IPS-20b (cell line): ENCODE measurements around the gene NOP16.

ENCODE experiments used
- H3K27ac ChIP-seq: one replicate; pipeline ENCODE4 v1.5.1; 2013; ENCODE audit warnings: low read length
- H3K27me3 ChIP-seq: 2 replicates; pipeline ENCODE4 v1.6.1; 2013; ENCODE audit warnings: mild to moderate bottlenecking, low read length, inconsistent platforms; ENCODE audit not compliant: insufficient read depth
- H3K36me3 ChIP-seq: 2 replicates; pipeline ENCODE4 v1.6.1; 2013; ENCODE audit warnings: low read depth, mild to moderate bottlenecking, inconsistent platforms, low read length, moderate library complexity; ENCODE audit not compliant: insufficient read depth
- H3K4me1 ChIP-seq: 2 replicates; pipeline ENCODE4 v1.6.1; 2013; ENCODE audit warnings: mild to moderate bottlenecking, control low read depth, inconsistent platforms, low read length, moderate library complexity; ENCODE audit not compliant: insufficient read depth
- H3K4me3 ChIP-seq: 2 replicates; pipeline ENCODE4 v1.5.1; 2013; ENCODE audit warnings: mild to moderate bottlenecking, low read length, inconsistent platforms
- H3K9ac ChIP-seq: 2 replicates; pipeline ENCODE4 v1.6.1; 2013; ENCODE audit warnings: low read depth, mild to moderate bottlenecking, inconsistent platforms, low read length, moderate library complexity
- H3K9me3 ChIP-seq: 2 replicates; pipeline ENCODE4 v1.6.1; 2013; ENCODE audit warnings: mild to moderate bottlenecking, low read depth, low read length, inconsistent platforms; ENCODE audit not compliant: insufficient read depth

The NOP16 gene

DNA sequence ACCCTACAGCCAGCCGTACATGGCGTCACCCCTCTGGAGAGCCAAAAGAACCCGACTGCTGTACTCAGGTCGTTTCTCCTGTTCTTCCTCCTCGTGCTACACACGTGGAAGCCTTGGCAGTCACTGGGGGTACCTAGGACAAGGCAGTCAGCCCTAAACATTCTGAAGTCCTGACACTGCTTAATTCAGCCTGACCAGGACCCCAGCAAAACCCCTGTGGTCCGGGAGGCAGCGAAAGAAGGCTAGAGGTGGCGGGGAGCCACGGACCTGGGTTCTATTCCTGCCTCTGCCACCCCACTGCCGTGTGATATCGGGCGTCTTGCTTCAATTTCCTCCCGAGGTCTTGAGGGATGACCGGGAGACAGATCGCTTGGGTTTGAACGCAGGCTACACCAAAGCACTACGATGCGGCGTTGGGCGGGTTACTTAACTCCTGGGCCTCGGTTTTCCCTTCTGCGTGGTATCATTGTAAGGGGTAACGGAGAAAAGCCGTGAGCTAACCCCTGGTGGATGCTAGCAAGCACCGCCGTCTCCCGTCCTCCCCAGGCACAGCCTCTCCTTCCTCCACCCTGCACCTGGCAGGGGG is 23.5 kb downstream of the NOP16 start:
- peaks cover 65% of the 10 kb centered on the region for H3K27me3 ChIP-seq
- H3K4me3 ChIP-seq: peak overlapping the region; percentile 74
- no peaks in the 10 kb centered on the region for H3K9me3 ChIP-seq
- H3K4me1 ChIP-seq: 0 out of 2 replicates have a peak, but pooled peaks cover under 1% of the 10 kb centered on the region
- no peak overlapping the region for H3K9ac ChIP-seq
- no peak overlapping the region for H3K27ac ChIP-seq
- no peaks in the 10 kb centered on the region for H3K36me3 ChIP-seq

- H3K4me3 ChIP-seq: peak overlapping the region; percentile 92
- no peaks in the 10 kb centered on the region for H3K9me3 ChIP-seq
- peak overlapping the region; percentile 94; the same call in 1 of the 2 replicates for H3K9ac ChIP-seq
- no peak overlapping the region for H3K27ac ChIP-seq
- 0 out of 2 replicates have a peak, but pooled peaks cover 5% of the 10 kb centered on the region for H3K4me1 ChIP-seq
- peaks cover 55% of the 10 kb centered on the region for H3K27me3 ChIP-seq
- peaks cover 19% of the 10 kb centered on the region; the same call in 1 of the 2 replicates for H3K36me3 ChIP-seq
Measured at GRCh38 chr5:176362233-176362490, 26.2 kb downstream of the NOP16 start.

DNA sequence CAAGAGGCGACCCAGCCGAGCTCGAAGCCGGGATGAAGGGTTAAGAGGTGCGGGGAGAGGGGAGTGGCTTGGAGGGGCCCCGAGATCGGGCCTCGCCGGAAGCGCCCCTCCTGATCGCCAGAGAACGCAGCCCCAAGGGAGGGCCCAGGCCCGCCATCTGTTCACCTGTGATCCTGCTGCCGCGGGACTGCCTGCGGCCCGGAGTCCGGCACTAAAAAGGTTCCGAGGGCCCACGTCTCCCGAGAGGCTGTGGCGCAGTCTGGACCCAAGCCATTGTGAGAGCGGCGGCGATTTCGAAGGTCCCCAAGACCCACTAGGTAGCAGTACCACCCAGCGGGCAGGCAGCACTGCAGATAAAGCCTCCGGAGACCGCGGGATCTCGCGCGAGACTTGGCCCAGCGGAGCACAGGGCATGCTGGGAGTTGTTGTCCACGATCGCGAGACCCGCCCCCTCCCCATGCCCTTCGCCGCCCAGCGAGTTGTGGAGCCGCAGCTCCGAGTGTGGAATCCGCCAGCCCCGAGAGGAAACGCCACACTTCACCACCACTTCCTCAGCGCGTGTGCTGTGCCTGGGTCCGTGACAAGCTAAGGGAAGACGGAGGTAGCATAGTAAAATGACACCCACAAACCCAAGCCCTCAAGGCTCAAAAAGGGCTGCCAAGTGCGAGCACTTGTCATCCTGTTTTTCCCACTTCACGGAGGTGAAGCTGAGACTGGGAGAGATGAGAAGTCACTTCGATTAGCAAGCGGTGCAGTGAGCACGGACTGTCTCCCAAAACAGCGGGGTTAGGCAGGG is 26.8 kb downstream of the NOP16 start, which contains the start of gene KIAA1191:
Gene KIAA1191, minus strand, starts transcription at position 328 of the 796 bp plus-strand sequence. CDS start 2,256 bp downstream, outside the sequence.
- H3K4me3 ChIP-seq: peak within 1 kb of the TSS; percentile 92
- H3K27ac ChIP-seq: peak within 1 kb of the TSS; percentile 57
- peaks cover 50% of the 10 kb centered on the region for H3K27me3 ChIP-seq

GRCh38 chr5:176360894-176361436 is 27.4 kb downstream of the NOP16 start:
- Histone ChIP-seq H3K4me1 (0 out of 2 replicates have a peak, but pooled peaks cover 5% of the 10 kb centered on the region), H3K4me3 (peak overlapping the region; percentile 92), H3K36me3 (peaks cover 28% of the 10 kb centered on the region), H3K9me3 (no peaks in the 10 kb centered on the region), H3K27ac (peak overlapping the region; percentile 57), H3K27me3 (peaks cover 43% of the 10 kb centered on the region), H3K9ac (peak overlapping the region; percentile 94)

More for the DNA sequence above, 26.8 kb downstream of the NOP16 start, which contains the start of gene KIAA1191:
- H3K9ac ChIP-seq: peak within 1 kb of the TSS; percentile 94
- peaks cover 22% of the 10 kb centered on the region for H3K36me3 ChIP-seq
- no peaks in the 10 kb centered on the region for H3K9me3 ChIP-seq
- 0 out of 2 replicates have a peak, but pooled peaks cover 5% of the 10 kb centered on the region for H3K4me1 ChIP-seq

GRCh38 chr5:176359658-176360057 is 28.7 kb downstream of the NOP16 start:
- H3K4me3 ChIP-seq: peak overlapping the region; percentile 41
- H3K36me3 ChIP-seq: peaks cover 37% of the 10 kb centered on the region
- H3K9ac ChIP-seq: no peak overlapping the region
- H3K27ac ChIP-seq: no peak overlapping the region
- no peaks in the 10 kb centered on the region for H3K9me3 ChIP-seq
- 0 out of 2 replicates have a peak, but pooled peaks cover 5% of the 10 kb centered on the region for H3K4me1 ChIP-seq
- H3K27me3 ChIP-seq: peaks cover 30% of the 10 kb centered on the region

DNA sequence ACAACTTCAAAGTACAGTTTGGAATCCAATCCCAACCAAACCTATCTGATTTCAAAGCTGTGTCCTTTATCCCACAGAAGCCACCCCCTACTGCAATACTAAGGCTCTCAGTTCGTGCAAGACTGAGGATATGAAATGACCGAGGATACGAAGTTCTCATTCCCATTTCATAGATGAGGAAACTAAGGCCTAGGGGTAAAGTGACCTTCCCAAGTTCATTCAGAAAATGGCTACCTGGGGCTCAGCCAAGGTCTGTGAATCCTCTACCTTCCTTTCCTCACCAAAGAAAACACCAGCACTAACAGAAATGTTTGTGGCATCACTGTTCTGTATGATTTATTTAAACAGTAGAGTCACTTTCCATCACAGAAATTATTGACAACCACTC is 32.2 kb downstream of the NOP16 start:
- Histone ChIP-seq H3K27me3 (no peaks in the 10 kb centered on the region), H3K4me3 (no peak overlapping the region), H3K4me1 (0 out of 2 replicates have a peak, but pooled peaks cover 5% of the 10 kb centered on the region), H3K27ac (no peak overlapping the region), H3K9ac (no peak overlapping the region), H3K9me3 (no peaks in the 10 kb centered on the region), H3K36me3 (peaks cover 72% of the 10 kb centered on the region)

- H3K27me3 ChIP-seq: no peaks in the 10 kb centered on the region
- no peaks in the 10 kb centered on the region for H3K9me3 ChIP-seq
- no peak overlapping the region for H3K4me3 ChIP-seq
- 0 out of 2 replicates have a peak, but pooled peaks cover 5% of the 10 kb centered on the region for H3K4me1 ChIP-seq
- no peak overlapping the region for H3K9ac ChIP-seq
- no peak overlapping the region for H3K27ac ChIP-seq
- peaks cover 76% of the 10 kb centered on the region for H3K36me3 ChIP-seq
Measured at GRCh38 chr5:176355400-176356178, 32.8 kb downstream of the NOP16 start.

DNA sequence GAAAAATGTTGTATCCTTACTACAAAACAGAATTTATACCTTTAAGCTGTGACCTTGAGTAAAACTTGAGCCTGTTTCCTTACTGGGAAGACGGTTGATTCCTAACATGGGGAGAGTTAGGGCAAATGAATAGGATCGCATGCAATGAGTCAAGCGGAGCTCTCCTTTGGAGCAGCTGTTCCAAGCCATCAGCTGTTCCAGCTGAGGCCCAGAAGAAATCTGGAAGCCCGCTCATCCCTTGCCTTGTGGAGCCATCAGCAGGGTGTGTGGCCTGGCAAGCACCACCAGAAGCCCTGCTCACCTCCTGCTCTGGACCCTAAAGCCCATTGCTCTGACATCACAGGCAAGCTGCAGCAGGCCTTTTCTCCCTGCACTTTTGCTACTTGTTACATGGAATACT is 34.9 kb downstream of the NOP16 start:
- H3K27me3 ChIP-seq: no peaks in the 10 kb centered on the region
- no peaks in the 10 kb centered on the region for H3K9me3 ChIP-seq
- H3K36me3 ChIP-seq: peaks cover 89% of the 10 kb centered on the region
- H3K27ac ChIP-seq: no peak overlapping the region
- no peak overlapping the region for H3K9ac ChIP-seq
- no peak overlapping the region for H3K4me3 ChIP-seq
- no peaks in the 10 kb centered on the region for H3K4me1 ChIP-seq

GRCh38 chr5:176352116-176352878 is 36.1 kb downstream of the NOP16 start:
- Histone ChIP-seq H3K27me3 (no peaks in the 10 kb centered on the region), H3K4me1 (no peaks in the 10 kb centered on the region), H3K9me3 (no peaks in the 10 kb centered on the region), H3K27ac (no peak overlapping the region), H3K9ac (no peak overlapping the region), H3K4me3 (no peak overlapping the region), H3K36me3 (peaks cover 91% of the 10 kb centered on the region)

- Histone ChIP-seq H3K4me1 (no peaks in the 10 kb centered on the region), H3K27me3 (no peaks in the 10 kb centered on the region), H3K9ac (no peak overlapping the region), H3K4me3 (no peak overlapping the region), H3K9me3 (no peaks in the 10 kb centered on the region), H3K27ac (no peak overlapping the region), H3K36me3 (peaks cover 96% of the 10 kb centered on the region)
Measured at GRCh38 chr5:176350416-176350815, 38.0 kb downstream of the NOP16 start.
